Measurements from ENCODE around the gene KLF6. TPM values are rescaled to one million over a fixed set of nuclear protein-coding genes. Genes with fewer than 3 reads are reported as not detected.

Gene KLF6
- polyA plus RNA-seq, 3 donors = 66.9 to 325 (median 73.8) TPM

DNA sequence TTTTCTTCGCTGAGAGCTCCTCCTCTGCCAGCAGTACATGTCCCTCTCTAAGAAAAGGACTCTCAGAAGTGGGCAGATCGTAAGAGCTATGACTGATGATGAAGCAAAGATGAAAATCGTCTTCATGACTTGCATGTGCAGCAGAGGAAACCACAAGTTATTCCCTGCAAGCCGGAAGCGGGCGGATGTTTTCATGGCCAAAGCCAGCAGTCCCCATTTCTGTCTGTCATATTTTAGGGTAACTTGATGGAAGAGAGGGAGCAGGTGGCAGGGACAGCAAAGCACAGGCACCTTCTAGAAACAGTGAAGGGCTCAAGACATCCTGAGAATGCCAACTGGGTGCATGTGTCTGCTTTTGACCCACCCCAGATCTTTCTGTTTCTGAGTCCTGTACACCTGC lies 19.9 kb downstream of the KLF6 start:
- WGBS, 3 donors = 40 to 66% (median 66%) methylated on average over 6 of the region's 6 CpGs
- no peak overlapping the region for H3K27ac ChIP-seq (ENCODE audit: low read depth, low read length)

- no peak overlapping the region for H3K27ac ChIP-seq (ENCODE audit: low read depth, low read length)
- WGBS, 3 donors = 42 to 68% (median 55%) methylated on average over 5 of the region's 5 CpGs
Observed at GRCh38 chr10:3764626-3765112, 20.3 kb downstream of the KLF6 start.

DNA sequence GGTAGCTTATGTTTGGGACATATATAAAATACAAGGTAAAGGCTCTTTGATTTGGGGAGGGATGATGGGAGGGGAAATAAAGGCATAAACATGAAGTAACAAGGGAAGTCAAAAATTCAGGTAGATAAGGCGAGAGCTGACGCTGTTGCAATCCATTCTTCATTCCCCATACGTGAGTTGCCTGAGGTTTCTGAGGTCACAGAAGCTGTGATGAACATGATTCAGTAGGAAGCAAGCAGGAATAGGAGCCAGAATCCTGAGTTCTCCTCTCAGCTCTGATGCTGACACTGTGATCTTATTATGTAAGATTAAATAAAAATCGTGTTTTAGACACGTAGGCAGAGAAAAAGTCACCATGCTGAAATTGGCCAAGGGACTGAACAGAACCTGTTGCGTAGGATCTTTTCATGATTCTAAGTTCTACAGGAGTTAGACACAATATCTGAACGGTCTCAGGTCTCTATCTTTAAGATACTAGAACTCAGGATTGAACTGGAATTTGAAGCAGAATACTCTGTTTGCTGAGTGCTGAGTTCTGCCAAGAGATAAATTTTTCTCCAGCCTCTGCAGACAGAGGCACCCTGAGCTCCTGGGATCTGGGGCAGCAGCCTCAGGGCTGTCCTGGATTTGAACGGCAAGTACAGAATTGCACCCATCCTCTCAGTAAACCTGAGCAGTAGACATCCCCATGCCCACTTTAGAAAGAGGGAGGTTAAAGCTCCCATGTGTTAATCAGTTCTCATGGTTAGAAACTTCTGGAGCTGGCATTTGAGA lies 21.0 kb downstream of the KLF6 start:
- no peak overlapping the region for H3K27ac ChIP-seq (ENCODE audit: low read depth, low read length)
- 51 to 65% (median 57%) methylated on average over 8 of the region's 8 CpGs for WGBS, 3 donors

DNA sequence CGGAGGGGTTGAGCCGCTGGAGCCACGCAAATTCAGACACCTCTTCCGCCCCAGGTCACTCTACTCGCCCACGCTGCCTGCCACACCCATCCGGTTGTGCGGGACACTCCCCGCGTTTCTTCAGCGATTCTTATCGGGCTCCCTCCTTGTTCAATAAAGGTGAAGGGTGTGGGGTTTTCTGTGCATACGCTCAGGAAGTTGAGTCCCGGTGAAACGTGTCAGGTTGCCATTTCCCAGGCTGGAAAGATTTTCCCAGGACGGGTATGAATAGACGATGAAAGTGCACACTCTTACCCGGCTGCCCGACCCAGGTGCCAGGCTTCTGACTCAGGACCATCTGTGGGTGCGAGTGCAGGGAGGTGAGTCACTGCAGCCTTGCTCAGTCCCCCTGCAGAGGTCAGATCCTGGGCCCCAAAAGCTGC lies 22.0 kb downstream of the KLF6 start:
- H3K27ac ChIP-seq (ENCODE audit: low read depth, low read length) = no peak overlapping the region
- 76 to 87% (median 82%) methylated on average over 20 of the region's 20 CpGs for WGBS, 3 donors

DNA sequence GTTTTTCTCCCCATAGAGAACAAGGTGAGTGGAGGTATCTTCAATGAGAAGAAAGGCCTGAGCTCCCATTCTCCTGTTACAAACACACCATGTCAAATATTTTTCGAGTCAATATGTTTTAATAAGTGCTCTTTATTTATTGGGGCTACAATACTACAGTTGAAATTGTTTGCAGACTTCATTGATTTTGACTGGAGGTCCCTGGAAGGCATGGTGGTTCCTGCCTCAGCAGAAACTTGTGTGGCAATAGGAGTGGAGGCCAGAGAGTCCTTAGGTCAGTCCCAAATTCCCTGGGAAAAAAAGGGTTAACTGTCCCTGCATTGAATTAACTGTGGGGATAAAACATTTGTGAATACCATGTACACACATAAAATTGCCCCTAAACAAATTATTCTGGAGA lies 22.7 kb downstream of the KLF6 start:
- WGBS, 3 donors = 51 to 97% (median 95%) methylated on average over 1 of the region's 1 CpG
- no peak overlapping the region for H3K27ac ChIP-seq (ENCODE audit: low read depth, low read length)

GRCh38 chr10:3761904-3762303 lies 23.1 kb downstream of the KLF6 start:
- WGBS, 3 donors = 61 to 93% (median 92%) methylated on average over 5 of the region's 5 CpGs

GRCh38 chr10:3761021-3761686 lies 23.9 kb downstream of the KLF6 start:
- 79 to 82% (median 79%) methylated on average over 8 of the region's 8 CpGs for WGBS, 3 donors
- no peak overlapping the region for H3K27ac ChIP-seq (ENCODE audit: low read depth, low read length)

More at GRCh38 chr10:3761904-3762303, 23.1 kb downstream of the KLF6 start:
- H3K27ac ChIP-seq (ENCODE audit: low read depth, low read length) = no peak overlapping the region

- 91 to 97% (median 97%) methylated on average over 14 of the region's 14 CpGs for WGBS, 3 donors
- no peak overlapping the region for H3K27ac ChIP-seq (ENCODE audit: low read depth, low read length)
Observed at GRCh38 chr10:3760083-3760482, 24.9 kb downstream of the KLF6 start.

- H3K27ac ChIP-seq (ENCODE audit: low read depth, low read length) = no peak overlapping the region
- 72 to 78% (median 76%) methylated on average over 2 of the region's 2 CpGs for WGBS, 3 donors
Observed at GRCh38 chr10:3759397-3759796, 25.6 kb downstream of the KLF6 start.

DNA sequence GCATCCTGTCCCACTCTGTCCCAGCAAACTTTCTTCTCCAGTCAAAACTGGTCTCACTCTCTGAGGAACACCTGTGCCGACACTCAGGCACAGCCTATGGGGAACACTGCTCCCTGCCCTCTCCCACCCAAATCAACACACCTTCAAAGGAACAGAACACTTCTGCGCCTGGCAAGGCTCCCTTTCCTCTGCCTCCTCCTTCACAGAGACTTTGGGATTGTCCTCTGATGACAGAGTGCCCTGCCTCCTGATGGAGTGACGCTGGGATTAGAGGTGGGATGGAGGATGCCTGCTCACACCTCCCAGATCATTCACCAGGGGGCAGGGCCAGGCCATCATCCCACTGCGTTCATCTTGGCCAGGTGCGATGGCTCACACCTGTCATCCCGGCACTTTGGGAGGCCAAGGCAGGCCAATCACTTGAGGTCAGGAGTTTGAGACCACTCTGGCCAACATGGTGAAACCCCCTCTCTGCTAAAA lies 26.5 kb downstream of the KLF6 start:
- WGBS, 3 donors = 82 to 94% (median 89%) methylated on average over 6 of the region's 6 CpGs
- no peak overlapping the region for H3K27ac ChIP-seq (ENCODE audit: low read depth, low read length)

GRCh38 chr10:3757638-3758490 lies 27.1 kb downstream of the KLF6 start:
- whole genome bisulfite sequencing, 3 donors = 67 to 91% (median 88%) methylated on average over 14 of the region's 14 CpGs
- H3K27ac ChIP-seq (ENCODE audit: low read depth, low read length) = no peak overlapping the region

GRCh38 chr10:3757250-3757637 lies 27.8 kb downstream of the KLF6 start:
- 78 to 95% (median 94%) methylated on average over 7 of the region's 7 CpGs for WGBS, 3 donors
- H3K27ac ChIP-seq (ENCODE audit: low read depth, low read length) = no peak overlapping the region

DNA sequence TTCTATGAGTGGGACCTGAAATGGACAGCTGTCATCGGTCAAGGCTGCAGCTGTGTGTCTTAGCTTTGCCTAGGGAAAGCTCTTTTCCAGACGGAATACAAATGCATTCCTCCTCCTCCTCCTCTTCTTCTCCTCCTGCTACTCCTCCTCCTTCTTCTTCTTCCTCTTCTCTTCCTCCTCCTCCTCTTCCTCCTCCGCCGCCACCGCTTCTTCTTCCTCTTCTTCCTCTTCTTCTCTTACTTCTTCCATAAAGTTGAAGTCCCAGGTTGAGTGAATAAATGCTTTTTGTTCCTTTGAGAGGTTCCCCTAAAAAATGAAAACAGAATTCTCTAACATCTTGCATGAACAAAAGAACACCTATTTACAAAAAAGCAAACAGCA lies 28.7 kb downstream of the KLF6 start:
- 73 to 88% (median 83%) methylated on average over 5 of the region's 5 CpGs for WGBS, 3 donors

DNA sequence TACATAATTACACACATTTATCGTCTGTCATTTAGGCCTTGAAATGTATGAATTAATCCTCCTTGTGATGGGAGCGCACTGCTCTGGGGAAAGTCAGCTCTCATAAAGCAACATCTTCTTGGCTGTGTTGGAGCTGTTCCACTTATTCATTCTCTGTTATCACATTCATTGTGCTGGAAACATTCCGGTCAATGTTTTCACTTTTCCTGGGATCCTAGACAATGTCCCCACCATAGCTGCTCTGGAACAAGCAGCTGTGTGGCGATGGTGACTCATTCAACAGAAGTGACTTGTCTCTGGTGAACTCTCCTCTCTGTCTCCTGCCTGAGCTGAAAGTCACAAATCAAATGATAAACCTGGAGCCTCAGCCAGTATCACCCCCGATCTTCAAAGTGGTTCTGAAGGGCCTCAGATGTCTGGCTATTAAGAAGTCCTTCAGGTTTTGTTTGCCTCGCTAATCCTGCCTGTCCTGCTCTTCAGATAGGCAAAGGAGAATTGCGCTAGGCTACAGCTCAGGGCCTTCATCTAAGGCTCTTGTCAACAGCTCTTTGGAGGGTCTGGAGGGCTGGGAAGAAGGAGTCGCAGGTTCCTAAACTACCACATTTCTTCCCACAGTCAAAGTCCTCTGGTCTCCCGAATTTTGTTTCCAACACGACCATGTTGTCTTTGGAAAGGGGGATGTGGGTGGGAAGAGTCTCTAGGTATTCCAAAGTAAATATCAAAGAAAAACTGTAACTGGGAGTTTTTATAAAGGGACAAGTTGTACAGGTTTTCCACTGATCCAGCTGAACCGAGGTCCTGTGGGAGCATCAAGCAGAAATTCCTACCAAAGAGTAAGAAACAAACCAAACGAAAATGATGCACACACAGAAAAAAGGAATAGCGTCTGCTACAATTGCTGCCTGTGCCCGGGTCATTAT lies 29.3 kb downstream of the KLF6 start:
- no peak overlapping the region for H3K27ac ChIP-seq (ENCODE audit: low read depth, low read length)
- WGBS, 3 donors = 76 to 90% (median 89%) methylated on average over 14 of the region's 14 CpGs

More for the DNA sequence above, 28.7 kb downstream of the KLF6 start:
- H3K27ac ChIP-seq (ENCODE audit: low read depth, low read length) = no peak overlapping the region

- no peak overlapping the region for H3K27ac ChIP-seq (ENCODE audit: low read depth, low read length)
- 54 to 68% (median 55%) methylated on average over 9 of the region's 9 CpGs for WGBS, 3 donors
Observed at GRCh38 chr10:3754727-3755439, 30.1 kb downstream of the KLF6 start.

GRCh38 chr10:3750854-3751253 lies 34.2 kb downstream of the KLF6 start:
- 91 to 95% (median 94%) methylated on average over 8 of the region's 8 CpGs for WGBS, 3 donors
- no peak overlapping the region for H3K27ac ChIP-seq (ENCODE audit: low read depth, low read length)
